AG04449 (cell line): ENCODE measurements around the gene PML.

Source experiments
- CTCF ChIA-PET: fragments of 350-600 bp; formaldehyde crosslinking; extraction: SDS; loops from one replicate; lab custom pipeline; 2021; ENCODE audit warnings: antibody characterized with exemption; lab: Yijun Ruan, JAX
- POLR2A ChIA-PET: fragments of 400-600, 350-600 bp; formaldehyde crosslinking; extraction: SDS; loops from one replicate; lab custom pipeline; 2020; ENCODE audit warnings: antibody characterized with exemption, inconsistent platforms; lab: Yijun Ruan, JAX
- DNase-seq: peaks from one replicate; pipeline ENCODE4 v3.0.0-alpha.2; 2010; ENCODE audit warnings: low read depth, low spot score
- H3K4me3 ChIP-seq: 2 replicates; pipeline ENCODE4 v1.5.1; 2011; ENCODE audit warnings: low read depth, mild to moderate bottlenecking, control low read depth, low read length
- CTCF ChIP-seq: IDR thresholded peaks from one replicate; pipeline ENCODE4 v1.5.1; 2011; ENCODE audit warnings: mild to moderate bottlenecking, moderate library complexity, low read length, control low read depth, inconsistent platforms; ENCODE audit not compliant: insufficient read depth; ENCODE audit errors: missing control alignments

Gene PML

GRCh38 chr15:73955861-73956742 lies 38.4 kb upstream of the PML start:
- CTCF ChIA-PET: interaction anchor here (0.9 to 17.8 kb wide), 10 partner anchors 7 to 84 kb away, joined by 3 to 317 read pairs (median 6); partner anchors contain the start of genes LOXL1 and TBC1D21
- POLR2A ChIA-PET: interaction anchor here (0.6 to 1.8 kb wide), 7 partner anchors 10 to 82 kb away, joined by 3 to 12 read pairs (median 4); no protein-coding TSS in a partner anchor
- H3K4me3 ChIP-seq: no peak overlapping the region
- DNase-seq: no peak
- TF ChIP-seq CTCF: no peak

GRCh38 chr15:73956743-73957135 lies 37.8 kb upstream of the PML start:
- DNase-seq: peak; percentile 63
- no peak for TF ChIP-seq CTCF
- POLR2A ChIA-PET: interaction anchor here (0.6 to 1.8 kb wide), 7 partner anchors 9 to 82 kb away, joined by 3 to 12 read pairs (median 4); no protein-coding TSS in a partner anchor
- CTCF ChIA-PET: interaction anchor here (0.9 to 17.8 kb wide), 10 partner anchors 8 to 83 kb away, joined by 3 to 317 read pairs (median 6); partner anchors contain the start of genes LOXL1 and TBC1D21
- H3K4me3 ChIP-seq: no peak overlapping the region

GRCh38 chr15:73957276-73957675 lies 37.2 kb upstream of the PML start:
- CTCF ChIA-PET: interaction anchor here (0.6 to 17.8 kb wide), 12 partner anchors 9 to 673 kb away, joined by 3 to 317 read pairs (median 4); partner anchors contain the start of genes STOML1 and TBC1D21
- no peak for TF ChIP-seq CTCF
- H3K4me3 ChIP-seq: no peak overlapping the region
- POLR2A ChIA-PET: interaction anchor here (1.4 to 1.8 kb wide), 3 partner anchors 14 to 21 kb away, joined by 5 to 12 read pairs (median 6); no protein-coding TSS in a partner anchor
- DNase-seq: no peak

GRCh38 chr15:73957785-73958184 lies 36.7 kb upstream of the PML start:
- no peak for DNase-seq
- TF ChIP-seq CTCF: no peak
- no peak overlapping the region for H3K4me3 ChIP-seq
- CTCF ChIA-PET: interaction anchor here (0.6 to 17.8 kb wide), 10 partner anchors 9 to 673 kb away, joined by 3 to 317 read pairs (median 4); partner anchors contain the start of genes STOML1 and TBC1D21
- POLR2A ChIA-PET: interaction anchor here (1.6 kb wide), 1 partner anchor 21 kb away, joined by 5 read pairs; no protein-coding TSS in a partner anchor

GRCh38 chr15:73959012-73959581 lies 35.4 kb upstream of the PML start:
- ChIA-PET POLR2A (interaction anchor here (0.7 to 1.0 kb wide), 2 partner anchors 24 to 35 kb away, joined by 3 to 4 read pairs; no protein-coding TSS in a partner anchor), CTCF (interaction anchor here (1.0 to 17.8 kb wide), 9 partner anchors 8 to 364 kb away, joined by 3 to 317 read pairs (median 5); partner anchors contain the start of gene TBC1D21)
- no peak for TF ChIP-seq CTCF
- H3K4me3 ChIP-seq: no peak overlapping the region
- no peak for DNase-seq
